Loucy (cell line): Measurements from ENCODE around the gene SLC13A4.

Source experiments
- EZH2phosphoT487 ChIP-seq: fragments of 200-600 bp; IDR thresholded peaks from 2 replicates; pipeline ENCODE4 v1.6.1; 2018; ENCODE audit warnings: antibody characterized with exemption, mild to moderate bottlenecking, moderate library complexity, borderline replicate concordance
- TF ChIP-seq, protein P1 (sequence below): fragments of 200-600 bp; sonication (generic); conservative IDR thresholded peaks from 2 replicates; pipeline ENCODE4 v1.5.1; 2014; ENCODE audit warnings: mild to moderate bottlenecking, antibody characterized with exemption, low read length

DNA sequence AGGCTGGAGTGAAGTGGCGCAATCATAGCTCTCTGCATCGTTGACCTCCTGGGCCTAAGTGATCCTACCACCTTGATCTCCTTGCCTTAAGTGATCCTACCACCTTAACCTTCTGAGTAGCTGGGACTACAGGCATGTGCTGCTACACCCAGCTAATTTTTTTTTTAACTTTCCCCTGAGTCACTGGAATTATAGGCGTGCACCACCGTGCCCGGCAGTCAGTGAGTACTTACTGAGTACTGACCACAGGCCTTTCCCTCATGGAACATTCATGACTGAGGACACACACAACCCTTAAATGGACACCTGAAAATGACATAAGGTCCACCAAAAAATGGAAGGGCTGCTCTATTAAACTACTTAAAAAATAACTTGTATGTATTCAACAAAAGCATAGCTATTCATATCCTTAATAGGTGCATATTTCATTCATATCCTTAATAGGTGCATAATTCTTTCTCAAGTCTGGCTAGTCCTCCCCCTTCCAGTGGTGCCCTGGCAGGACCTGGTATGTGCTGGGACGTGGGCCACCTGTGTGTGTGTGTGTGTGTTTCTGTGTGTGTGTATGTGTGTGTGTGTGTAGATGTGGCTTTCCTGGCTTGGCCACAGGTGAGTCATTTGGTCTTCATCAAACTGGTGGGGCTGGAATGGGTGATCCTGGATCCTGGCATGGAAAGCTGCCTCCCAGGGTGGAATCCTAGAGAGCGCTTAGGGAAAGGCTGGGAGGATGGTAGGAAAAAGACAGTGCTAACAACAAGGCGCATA lies 17.1 kb upstream of the SLC13A4 start:
- TF ChIP-seq, protein P1, sequence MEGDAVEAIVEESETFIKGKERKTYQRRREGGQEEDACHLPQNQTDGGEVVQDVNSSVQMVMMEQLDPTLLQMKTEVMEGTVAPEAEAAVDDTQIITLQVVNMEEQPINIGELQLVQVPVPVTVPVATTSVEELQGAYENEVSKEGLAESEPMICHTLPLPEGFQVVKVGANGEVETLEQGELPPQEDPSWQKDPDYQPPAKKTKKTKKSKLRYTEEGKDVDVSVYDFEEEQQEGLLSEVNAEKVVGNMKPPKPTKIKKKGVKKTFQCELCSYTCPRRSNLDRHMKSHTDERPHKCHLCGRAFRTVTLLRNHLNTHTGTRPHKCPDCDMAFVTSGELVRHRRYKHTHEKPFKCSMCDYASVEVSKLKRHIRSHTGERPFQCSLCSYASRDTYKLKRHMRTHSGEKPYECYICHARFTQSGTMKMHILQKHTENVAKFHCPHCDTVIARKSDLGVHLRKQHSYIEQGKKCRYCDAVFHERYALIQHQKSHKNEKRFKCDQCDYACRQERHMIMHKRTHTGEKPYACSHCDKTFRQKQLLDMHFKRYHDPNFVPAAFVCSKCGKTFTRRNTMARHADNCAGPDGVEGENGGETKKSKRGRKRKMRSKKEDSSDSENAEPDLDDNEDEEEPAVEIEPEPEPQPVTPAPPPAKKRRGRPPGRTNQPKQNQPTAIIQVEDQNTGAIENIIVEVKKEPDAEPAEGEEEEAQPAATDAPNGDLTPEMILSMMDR = no peak
- no peak for TF ChIP-seq EZH2phosphoT487
